Endothelial cell of umbilical vein (primary cell): ENCODE results near the gene DHRS7B. TPM values are rescaled to one million over a fixed set of nuclear protein-coding genes. Genes with fewer than 3 reads are reported as not detected.

Experiments used
- BruUV-seq: library from RNA; stranded (reverse); fragments of 400-500 nt; replicated peaks from 2 replicates; lab custom pipeline; 2021; lab: Mats Ljungman, UMichigan
- CTCF ChIA-PET: fragments of 300-600, 350-600 bp; sonication (Branson Sonifier 250); formaldehyde crosslinking; loops from one replicate; lab custom pipeline; 2021; ENCODE audit warnings: antibody characterized with exemption, inconsistent platforms; lab: Charles Lee
- POLR2A ChIA-PET: fragments of 300-600, 350-600 bp; sonication (Branson Sonifier 250); formaldehyde crosslinking; loops from one replicate; lab custom pipeline; 2021; ENCODE audit warnings: antibody characterized with exemption, inconsistent platforms; lab: Charles Lee
- DNase-seq: peaks from one replicate; pipeline ENCODE4 v3.0.0-alpha.2; 2011; ENCODE audit warnings: low read depth, low spot score
- FAIRE-seq: peaks from 2 replicates; lab custom pipeline; 2011; peaks lifted over from hg19 to GRCh38; lab: Jason Lieb, UNC
- H2AFZ ChIP-seq: 2 replicates; pipeline ENCODE4 v1.6.0; 2012; ENCODE audit warnings: low read depth, low read length, control low read depth, inconsistent platforms
- H3K27ac ChIP-seq: 2 replicates; pipeline ENCODE4 v1.5.1; 2011; ENCODE audit warnings: low read depth, mild to moderate bottlenecking, control low read depth, low read length, moderate library complexity; ENCODE audit not compliant: insufficient read depth
- H3K27me3 ChIP-seq, 2 experiments: 2 replicates each; pipeline versions ENCODE4 v1.6.0 to v1.6.1; 2011; ENCODE audit warnings: low read length in 2 of 2, mixed read lengths in 1 of 2; ENCODE audit not compliant: control insufficient read depth in 2 of 2, insufficient read depth in 2 of 2
- H3K36me3 ChIP-seq, 2 experiments: 2 replicates in 1 of 2; 3 replicates in 1 of 2; pipeline ENCODE4 v1.5.1; 2011; ENCODE audit warnings: low read length in 2 of 2, mild to moderate bottlenecking in 1 of 2, moderate library complexity in 1 of 2; ENCODE audit not compliant: control insufficient read depth in 2 of 2, insufficient read depth in 2 of 2; ENCODE audit errors: extremely low read depth in 1 of 2
- H3K4me1 ChIP-seq: 3 replicates; pipeline ENCODE4 v1.5.1; 2011; ENCODE audit warnings: mild to moderate bottlenecking, low read length; ENCODE audit not compliant: control insufficient read depth, insufficient read depth; ENCODE audit errors: extremely low read depth
- H3K4me2 ChIP-seq: 2 replicates; pipeline ENCODE4 v1.6.1; 2011; ENCODE audit warnings: low read length, control low read depth, mixed read lengths; ENCODE audit not compliant: insufficient read depth
- H3K4me3 ChIP-seq, 3 experiments: fragments of 200-600 bp in 1 of 3; sonication (generic), shearing (Covaris generic) in 1 of 3; replicated peaks in 1 of 3; 2 replicates each; pipeline ENCODE4 v1.5.1; 2011 to 2016; ENCODE audit warnings: control low read depth in 3 of 3, low read length in 3 of 3, mild to moderate bottlenecking in 2 of 3, inconsistent platforms in 1 of 3, low read depth in 1 of 3, moderate library complexity in 1 of 3; ENCODE audit not compliant: insufficient read depth in 1 of 3
- H3K79me2 ChIP-seq: 2 replicates; pipeline ENCODE4 v1.6.0; 2012; ENCODE audit warnings: low read length, inconsistent platforms; ENCODE audit not compliant: control insufficient read depth, insufficient read depth
- H3K9ac ChIP-seq: replicated peaks from 2 replicates; pipeline ENCODE3; 2011; ENCODE audit warnings: low read length, control low read depth; ENCODE audit not compliant: insufficient read depth; ENCODE audit errors: extremely low read depth
- H3K9me1 ChIP-seq: replicated peaks from 3 replicates; pipeline ENCODE4 v1.6.0; 2011; ENCODE audit warnings: mild to moderate bottlenecking, low read length; ENCODE audit not compliant: control insufficient read depth, insufficient read depth; ENCODE audit errors: extremely low read depth
- H3K9me3 ChIP-seq: replicated peaks from 2 replicates; pipeline ENCODE4 v1.5.1; 2012; ENCODE audit warnings: low read length, inconsistent platforms; ENCODE audit not compliant: control insufficient read depth, insufficient read depth
- H4K20me1 ChIP-seq: replicated peaks from 2 replicates; pipeline ENCODE3; 2011; ENCODE audit warnings: mild to moderate bottlenecking, low read length; ENCODE audit not compliant: control insufficient read depth, insufficient read depth; ENCODE audit errors: extremely low read depth
- MYC ChIP-seq: IDR thresholded peaks from one replicate; pipeline ENCODE4 v1.6.1; 2011; ENCODE audit warnings: mild to moderate bottlenecking, low read depth, low read length
- POLR2A ChIP-seq: IDR thresholded peaks from 2 replicates; pipeline ENCODE4 v1.6.1; 2012; ENCODE audit warnings: low read depth, mild to moderate bottlenecking, control low read depth, low read length
- POLR2AphosphoS5 ChIP-seq: IDR thresholded peaks from 2 replicates; pipeline ENCODE4 v1.6.1; 2012; ENCODE audit warnings: low read depth, mild to moderate bottlenecking, control low read depth, low read length, moderate library complexity; ENCODE audit not compliant: insufficient read depth
- dilution Hi-C: fragments of 300-500 bp; cut with MboI; formaldehyde crosslinking; loops from one replicate; pipeline ENCODE4 v1.15.0; 2019; ENCODE audit warnings: low sequenced_read_pairs; ENCODE audit not compliant: extremely low pct_ligation_motif_present
- intact Hi-C: fragments of 100-400 bp; cut with micrococcal nuclease; formaldehyde crosslinking; loops from one replicate; pipeline ENCODE4 v1.10.0; 2022
- polyA plus RNA-seq, 4 experiments: library from polyadenylated mRNA; depleted of rRNA in 3 of 4; stranded (reverse) in 3 of 4; unstranded in 1 of 4; fragments of >200 nt; gene quantifications; 2 replicates each; pipeline versions ENCODE4 v1.2.1 to v1.2.3, GENCODE V29; 2011 to 2012; ENCODE audit warnings: missing spikeins in 1 of 4
- total RNA-seq: library from RNA; stranded (reverse); gene quantifications from 2 replicates; pipeline ENCODE4 v1.2.3, GENCODE V29; 2021
- TF ChIP-seq, protein P1 (sequence below): IDR thresholded peaks from 2 replicates; pipeline ENCODE4 v1.6.1; 2011; ENCODE audit not compliant: insufficient read depth, insufficient read length
- TF ChIP-seq, protein P2 (sequence below), 2 donors: IDR thresholded peaks; 1 replicate in 1 of 2; 2 replicates in 1 of 2; pipeline ENCODE4 v1.5.1; 2011; ENCODE audit warnings: low read length in 2 of 2, mild to moderate bottlenecking in 2 of 2, moderate library complexity in 2 of 2, control low read depth in 1 of 2, inconsistent platforms in 1 of 2, low read depth in 1 of 2; ENCODE audit not compliant: insufficient read depth in 1 of 2; ENCODE audit errors: extremely low read depth in 1 of 2

The DHRS7B gene
- total and polyA plus RNA-seq, 2 donors (not counting 3 experiments of a cell fraction or from before 2014, with no cell fraction given) = 14.0 to 28.1 TPM

DNA sequence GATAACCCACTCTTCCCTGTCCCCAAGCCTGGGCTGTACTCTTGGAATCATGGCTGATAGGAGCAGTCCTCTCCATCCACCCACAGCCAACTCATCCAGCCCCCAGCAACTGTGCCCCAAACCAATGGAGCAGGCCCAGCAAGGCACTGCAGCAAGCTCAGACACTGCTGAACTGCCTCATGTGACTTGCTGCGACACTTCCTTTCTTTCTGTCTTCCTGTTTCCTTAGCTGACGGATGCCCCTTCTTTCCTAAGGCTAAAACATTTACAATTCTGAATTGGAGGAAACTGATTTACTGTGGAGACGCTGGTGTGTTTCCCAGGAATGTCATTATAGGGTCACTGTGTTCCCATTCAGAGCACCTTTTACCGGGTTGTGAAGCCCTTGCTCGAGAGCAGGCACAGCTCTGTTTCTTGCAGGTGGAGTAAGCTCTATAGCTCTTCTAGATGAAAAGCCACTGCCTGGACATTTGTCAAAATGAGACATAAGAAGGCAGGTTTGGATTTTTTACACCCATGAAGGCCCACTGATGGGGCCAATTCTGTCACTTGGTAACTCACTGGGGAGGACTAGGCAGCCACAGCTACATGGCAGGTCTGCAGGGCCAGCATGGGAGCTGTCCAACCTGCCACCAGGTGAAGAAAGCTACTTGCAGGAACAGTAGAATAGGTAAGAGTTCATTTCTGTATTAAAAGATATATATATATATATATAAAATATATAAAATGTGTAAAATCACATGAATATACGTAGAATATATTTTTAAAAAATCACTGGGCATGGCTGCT, 59.8 kb downstream of the DHRS7B start:
- TF ChIP-seq, protein P1, sequence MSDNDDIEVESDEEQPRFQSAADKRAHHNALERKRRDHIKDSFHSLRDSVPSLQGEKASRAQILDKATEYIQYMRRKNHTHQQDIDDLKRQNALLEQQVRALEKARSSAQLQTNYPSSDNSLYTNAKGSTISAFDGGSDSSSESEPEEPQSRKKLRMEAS = peak; percentile 72
- TF ChIP-seq MYC (no peak), POLR2A (peak; percentile 14), POLR2AphosphoS5 (peak; percentile 37)
- TF ChIP-seq, protein P2, sequence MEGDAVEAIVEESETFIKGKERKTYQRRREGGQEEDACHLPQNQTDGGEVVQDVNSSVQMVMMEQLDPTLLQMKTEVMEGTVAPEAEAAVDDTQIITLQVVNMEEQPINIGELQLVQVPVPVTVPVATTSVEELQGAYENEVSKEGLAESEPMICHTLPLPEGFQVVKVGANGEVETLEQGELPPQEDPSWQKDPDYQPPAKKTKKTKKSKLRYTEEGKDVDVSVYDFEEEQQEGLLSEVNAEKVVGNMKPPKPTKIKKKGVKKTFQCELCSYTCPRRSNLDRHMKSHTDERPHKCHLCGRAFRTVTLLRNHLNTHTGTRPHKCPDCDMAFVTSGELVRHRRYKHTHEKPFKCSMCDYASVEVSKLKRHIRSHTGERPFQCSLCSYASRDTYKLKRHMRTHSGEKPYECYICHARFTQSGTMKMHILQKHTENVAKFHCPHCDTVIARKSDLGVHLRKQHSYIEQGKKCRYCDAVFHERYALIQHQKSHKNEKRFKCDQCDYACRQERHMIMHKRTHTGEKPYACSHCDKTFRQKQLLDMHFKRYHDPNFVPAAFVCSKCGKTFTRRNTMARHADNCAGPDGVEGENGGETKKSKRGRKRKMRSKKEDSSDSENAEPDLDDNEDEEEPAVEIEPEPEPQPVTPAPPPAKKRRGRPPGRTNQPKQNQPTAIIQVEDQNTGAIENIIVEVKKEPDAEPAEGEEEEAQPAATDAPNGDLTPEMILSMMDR (IDR thresholded peaks at IDR 0.05; ENCODE audit: extremely low read depth in 1 of 2, insufficient read depth in 1 of 2, low read depth in 1 of 2, low read length in 2 of 2) = no peak
- Histone ChIP-seq H3K4me1 (peaks cover 16% of the 10 kb centered on the region), H4K20me1 (no peaks in the 10 kb centered on the region), H3K79me2 (no peaks in the 10 kb centered on the region), H3K9me3 (no peaks in the 10 kb centered on the region), H3K27ac (peak overlapping the region; percentile 68), H3K4me2 (no peak overlapping the region), H3K9me1 (no peaks in the 10 kb centered on the region), H3K9ac (no peak overlapping the region), H3K4me3 (peak overlapping the region in 1 of 3 experiments; percentile 4), H2AFZ (peak overlapping the region; percentile 61), H3K36me3 (peaks cover 0 to 3% of the 10 kb centered on the region in 2 experiments), H3K27me3 (no peaks in the 10 kb centered on the region)
- peak; percentile 78 for DNase-seq
- CTCF ChIA-PET = interaction anchor here (0.8 to 2.0 kb wide), 4 partner anchors 14 to 67 kb away, joined by 3 to 8 read pairs (median 4); no protein-coding TSS in a partner anchor
- dilution Hi-C loops = no loop called here
- peak; percentile 85 for FAIRE-seq
- intact Hi-C loops = loop anchor here (2.0 kb wide), 1 partner anchor 60 kb away; the partner anchor contains the start of gene DHRS7B
- BruUV-seq = no TSS peak
- POLR2A ChIA-PET = interaction anchor here (0.6 kb wide), 1 partner anchor 164 kb away, joined by 4 read pairs; no protein-coding TSS in a partner anchor
